Measurements from ENCODE around the gene DNAJC22. TPM values are rescaled to one million over a fixed set of nuclear protein-coding genes. Genes with fewer than 3 reads are reported as not detected.
"Not testable (repeated sequence)": the region's sequence is repeated elsewhere in the genome, so short reads cannot be mapped to it uniquely, and the experiment has no call there.

Gene DNAJC22
- total RNA-seq, 4 donors from 2014 or later, result 5.0 to 57.8 (median 56.4) TPM

DNA sequence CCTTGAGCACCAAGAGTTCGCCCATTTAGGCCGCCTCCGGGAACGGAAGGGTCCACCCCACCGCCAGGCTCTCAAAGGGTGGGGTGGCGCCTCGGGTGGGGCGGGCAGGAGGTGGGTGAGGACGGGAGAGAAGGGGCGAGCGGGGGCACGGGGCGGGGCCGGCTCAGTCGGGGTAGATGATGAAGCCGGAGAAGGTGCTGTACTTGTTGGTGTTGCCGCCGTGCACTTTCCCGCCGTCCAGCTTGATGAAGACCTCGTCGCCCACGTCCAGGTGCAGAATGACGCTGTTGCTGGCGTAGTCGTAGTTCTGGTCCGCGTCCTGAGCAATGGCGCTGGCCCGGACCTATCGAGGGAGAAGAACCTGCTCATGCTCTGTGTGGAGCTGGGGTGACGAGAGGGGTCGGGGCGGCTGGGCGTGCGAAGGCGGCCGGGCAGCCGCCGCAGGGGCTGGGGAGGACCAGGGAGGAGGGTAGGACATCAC, 13.8 kb upstream of the DNAJC22 start:
- TF ChIP-seq, protein P1, sequence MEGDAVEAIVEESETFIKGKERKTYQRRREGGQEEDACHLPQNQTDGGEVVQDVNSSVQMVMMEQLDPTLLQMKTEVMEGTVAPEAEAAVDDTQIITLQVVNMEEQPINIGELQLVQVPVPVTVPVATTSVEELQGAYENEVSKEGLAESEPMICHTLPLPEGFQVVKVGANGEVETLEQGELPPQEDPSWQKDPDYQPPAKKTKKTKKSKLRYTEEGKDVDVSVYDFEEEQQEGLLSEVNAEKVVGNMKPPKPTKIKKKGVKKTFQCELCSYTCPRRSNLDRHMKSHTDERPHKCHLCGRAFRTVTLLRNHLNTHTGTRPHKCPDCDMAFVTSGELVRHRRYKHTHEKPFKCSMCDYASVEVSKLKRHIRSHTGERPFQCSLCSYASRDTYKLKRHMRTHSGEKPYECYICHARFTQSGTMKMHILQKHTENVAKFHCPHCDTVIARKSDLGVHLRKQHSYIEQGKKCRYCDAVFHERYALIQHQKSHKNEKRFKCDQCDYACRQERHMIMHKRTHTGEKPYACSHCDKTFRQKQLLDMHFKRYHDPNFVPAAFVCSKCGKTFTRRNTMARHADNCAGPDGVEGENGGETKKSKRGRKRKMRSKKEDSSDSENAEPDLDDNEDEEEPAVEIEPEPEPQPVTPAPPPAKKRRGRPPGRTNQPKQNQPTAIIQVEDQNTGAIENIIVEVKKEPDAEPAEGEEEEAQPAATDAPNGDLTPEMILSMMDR (IDR thresholded peaks at IDR 0.05), result no peak
- TF ChIP-seq POLR2A (IDR thresholded peaks at IDR 0.05), result no peak
- Histone ChIP-seq H3K36me3 (no peaks in the 10 kb centered on the region), H3K4me1 (peaks cover 0 to 25% (median 10%) of the 10 kb centered on the region in 4 donors), H3K9me3 (no peaks in the 10 kb centered on the region), H3K4me3 (no peak overlapping the region), H3K27ac (no peak overlapping the region), H3K27me3 (peaks cover 5 to 29% of the 10 kb centered on the region in 2 donors)
- no peak for DNase-seq

DNA sequence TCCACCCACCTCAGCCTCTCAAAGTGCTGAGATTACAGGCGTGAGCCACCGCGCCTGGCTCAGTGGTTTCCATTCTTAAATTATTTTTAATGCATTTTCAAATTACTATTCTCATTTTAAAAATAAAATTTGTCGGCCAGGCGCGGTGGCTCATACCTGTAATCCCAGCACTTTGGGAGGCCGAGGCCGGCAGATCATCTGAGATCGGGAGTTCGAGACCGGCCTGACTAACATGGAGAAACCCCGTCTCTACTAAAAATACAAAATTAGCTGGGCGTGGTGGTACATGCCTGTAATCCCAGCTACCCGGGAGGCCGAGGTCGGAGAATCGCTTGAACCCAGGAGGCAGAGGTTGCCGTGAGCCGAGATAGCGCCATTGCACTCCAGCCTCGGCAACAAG, 12.9 kb upstream of the DNAJC22 start:
- H3K27ac ChIP-seq, H3K36me3 ChIP-seq, DNase-seq, H3K9me3 ChIP-seq, H3K4me3 ChIP-seq: not testable (repeated sequence)
- peaks cover 0 to 25% (median 10%) of the 10 kb centered on the region in 4 donors for H3K4me1 ChIP-seq
- peaks cover 5 to 29% of the 10 kb centered on the region in 2 donors for H3K27me3 ChIP-seq

DNA sequence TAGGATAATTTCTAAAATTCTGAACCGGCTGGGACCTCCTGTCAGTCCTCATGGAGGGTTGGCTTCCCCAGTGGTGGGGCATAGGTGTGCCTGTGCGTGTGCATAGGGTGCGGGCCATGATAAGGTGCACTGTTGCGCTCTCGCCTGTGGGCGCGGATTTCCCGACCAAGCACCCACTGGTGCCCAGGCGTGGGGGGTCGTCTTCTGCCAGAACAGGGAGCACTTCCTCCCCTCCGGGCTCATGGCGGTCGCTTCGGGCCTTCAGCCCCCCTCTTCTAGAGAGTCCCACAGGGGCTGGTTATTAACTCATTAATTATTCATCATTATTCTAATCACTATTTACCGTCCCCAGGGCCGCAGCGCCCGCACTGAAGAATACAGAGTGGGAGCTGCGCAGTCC, 12.5 kb upstream of the DNAJC22 start:
- H3K27ac ChIP-seq, result no peak overlapping the region
- no peaks in the 10 kb centered on the region for H3K9me3 ChIP-seq
- TF ChIP-seq, protein P1 (IDR thresholded peaks at IDR 0.05), result no peak
- TF ChIP-seq POLR2A (IDR thresholded peaks at IDR 0.05), result no peak
- H3K27me3 ChIP-seq, result peaks cover 5 to 29% of the 10 kb centered on the region in 2 donors
- H3K36me3 ChIP-seq, result no peaks in the 10 kb centered on the region
- peaks cover 0 to 29% (median 10%) of the 10 kb centered on the region in 4 donors for H3K4me1 ChIP-seq
- no peak for DNase-seq
- no peak overlapping the region for H3K4me3 ChIP-seq

DNA sequence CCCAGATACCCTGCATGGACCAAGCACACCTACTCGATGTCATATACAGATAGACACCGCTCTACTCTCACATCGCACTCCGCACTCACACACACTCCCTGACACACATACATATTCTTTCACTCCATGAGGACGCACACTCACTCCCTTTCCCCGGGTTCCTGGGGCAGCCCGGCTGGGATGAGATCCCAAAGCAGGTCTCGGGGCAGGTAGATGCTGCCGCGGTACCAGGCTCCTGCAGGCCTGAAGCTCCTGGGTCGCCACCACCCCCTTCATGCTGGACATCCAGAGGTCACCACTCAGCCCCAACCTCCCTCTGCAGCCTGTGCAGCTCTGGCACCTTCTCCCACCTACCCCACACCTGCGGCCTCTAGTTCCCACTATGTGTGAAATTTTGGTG, 12.0 kb upstream of the DNAJC22 start:
- H3K4me3 ChIP-seq, result no peak overlapping the region
- TF ChIP-seq POLR2A (IDR thresholded peaks at IDR 0.05), result no peak
- TF ChIP-seq, protein P1 (IDR thresholded peaks at IDR 0.05), result no peak
- H3K36me3 ChIP-seq, result no peaks in the 10 kb centered on the region
- no peaks in the 10 kb centered on the region for H3K9me3 ChIP-seq
- no peak overlapping the region for H3K27ac ChIP-seq
- DNase-seq, result no peak
- H3K4me1 ChIP-seq, result peaks cover 0 to 33% (median 12%) of the 10 kb centered on the region in 4 donors
- peaks cover 5 to 29% of the 10 kb centered on the region in 2 donors for H3K27me3 ChIP-seq

DNA sequence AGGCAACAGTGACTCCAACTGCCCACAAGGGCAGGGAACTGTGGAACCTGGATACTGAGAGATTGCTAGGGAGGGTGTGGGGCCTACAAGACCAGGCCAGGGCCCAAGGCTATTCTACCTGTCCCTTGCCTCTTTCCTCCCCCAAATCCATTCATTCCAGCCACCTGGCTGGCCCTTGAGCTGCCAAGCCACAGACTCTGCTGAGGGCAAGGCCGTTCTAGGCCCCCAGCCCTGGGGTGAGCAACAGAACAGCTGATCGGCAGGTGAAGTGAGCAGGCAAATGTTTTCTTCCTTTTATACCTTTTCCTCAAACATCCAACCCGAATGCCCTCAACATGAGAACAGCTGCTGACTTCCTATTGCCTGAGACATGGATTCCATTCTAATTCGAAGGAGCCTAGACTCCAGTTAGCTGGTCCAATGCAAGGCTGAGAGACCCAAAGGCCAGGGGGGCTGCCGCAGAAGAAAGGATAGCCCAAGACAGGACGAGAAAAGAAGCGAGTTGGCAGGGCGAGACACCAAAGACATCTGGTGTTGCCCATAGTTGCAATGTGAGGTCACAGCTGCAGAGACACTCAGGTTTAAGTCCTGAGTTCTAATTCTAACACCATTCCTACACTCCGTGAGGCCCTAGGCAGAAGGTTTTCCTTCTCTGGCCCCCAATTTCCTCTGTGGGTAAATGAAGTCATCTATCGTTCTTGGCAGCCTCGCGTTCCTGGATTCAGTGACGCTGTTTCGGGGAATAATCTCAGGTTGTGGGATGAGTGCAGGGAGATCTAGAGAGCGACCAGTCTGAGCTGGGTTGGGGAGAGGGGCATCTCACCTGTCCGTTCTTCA, 11.4 kb upstream of the DNAJC22 start:
- Histone ChIP-seq H3K36me3 (no peaks in the 10 kb centered on the region), H3K27me3 (peaks cover 5 to 29% of the 10 kb centered on the region in 2 donors), H3K9me3 (no peaks in the 10 kb centered on the region), H3K4me3 (no peak overlapping the region), H3K27ac (no peak overlapping the region), H3K4me1 (peaks cover 0 to 36% (median 12%) of the 10 kb centered on the region in 4 donors)
- no peak for DNase-seq
- no peak for TF ChIP-seq POLR2A (IDR thresholded peaks at IDR 0.05)
- TF ChIP-seq, protein P1 (IDR thresholded peaks at IDR 0.05), result no peak

DNA sequence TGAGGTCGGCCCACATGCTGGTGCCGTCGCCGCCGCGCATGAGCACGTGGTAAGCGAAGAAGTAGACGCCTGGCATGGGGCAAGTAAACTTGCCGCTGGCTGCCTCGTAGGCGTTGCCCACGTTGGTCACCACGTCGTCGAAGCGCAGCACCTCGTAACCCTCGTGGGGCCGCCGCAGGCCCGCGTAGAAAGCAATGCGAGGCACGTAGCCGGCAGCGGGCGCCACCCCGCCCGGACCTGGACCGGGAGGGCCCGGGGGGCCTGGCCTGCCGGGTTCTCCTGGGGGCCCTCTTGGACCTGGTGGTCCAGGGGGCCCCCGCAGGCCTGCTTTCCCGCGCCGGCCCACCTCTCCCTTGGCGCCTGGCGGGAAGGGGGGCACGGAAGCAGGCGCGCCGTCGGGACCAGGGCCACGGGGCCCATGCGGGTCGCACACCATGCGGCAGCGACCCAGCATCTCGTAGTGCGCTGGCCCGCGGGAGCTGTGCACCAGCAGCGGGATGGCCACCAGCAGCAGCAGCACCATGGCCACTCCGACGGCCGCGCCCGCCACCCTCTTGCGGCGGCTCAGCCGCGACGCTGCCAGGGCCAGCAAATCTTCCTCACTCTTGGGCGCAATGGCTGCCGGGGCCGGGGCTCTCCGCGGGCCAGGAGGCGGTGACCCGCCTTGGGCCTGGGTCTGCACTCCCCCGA, 10.6 kb upstream of the DNAJC22 start:
- H3K27ac ChIP-seq, result no peak overlapping the region
- H3K4me3 ChIP-seq, result no peak overlapping the region
- H3K9me3 ChIP-seq, result no peaks in the 10 kb centered on the region
- peaks cover 5 to 29% of the 10 kb centered on the region in 2 donors for H3K27me3 ChIP-seq
- no peak for DNase-seq
- no peaks in the 10 kb centered on the region for H3K36me3 ChIP-seq
- peaks cover 0 to 35% (median 12%) of the 10 kb centered on the region in 4 donors for H3K4me1 ChIP-seq
- no peak for TF ChIP-seq POLR2A (IDR thresholded peaks at IDR 0.05)
- TF ChIP-seq, protein P1 (IDR thresholded peaks at IDR 0.05), result no peak

Measured in Peyer's patch (tissue), 4 donors.